GM12892 (cell line): ENCODE measurements around the gene PLPP1.

Experiments used
- POLR2A ChIP-seq: IDR thresholded peaks from 2 replicates; pipeline ENCODE4 v1.6.1; 2011; ENCODE audit warnings: low read depth, low read length, control low read depth
- POLR2AphosphoS5 ChIP-seq: IDR thresholded peaks from 2 replicates; pipeline ENCODE4 v1.6.1; 2011; ENCODE audit warnings: low read depth, low read length, control low read depth
- TAF1 ChIP-seq: IDR thresholded peaks from 2 replicates; pipeline ENCODE4 v1.6.1; 2011; ENCODE audit warnings: low read depth, mild to moderate bottlenecking, control low read depth, low read length, borderline replicate concordance

GRCh38 chr5:55557123-55557522 is 22.4 kb upstream of the PLPP1 start:
- TF ChIP-seq POLR2A (no peak), POLR2AphosphoS5 (no peak), TAF1 (no peak)
